A673 (cell line): ENCODE measurements around the gene RASD2.

Experiments used
- CTCF ChIP-seq: fragments of 300-800, 200-600 bp; sonication (generic); conservative IDR thresholded peaks from 2 replicates; pipeline ENCODE4 v1.5.1; 2017; ENCODE audit warnings: low read depth, mild to moderate bottlenecking, antibody characterized with exemption, low read length, moderate library complexity, mixed read lengths
- EZH2 ChIP-seq: fragments of 200-600 bp; sonication (generic); IDR thresholded peaks from 2 replicates; pipeline ENCODE4 v1.6.1; 2017; ENCODE audit warnings: borderline replicate concordance, low read depth, mild to moderate bottlenecking, mixed read lengths, antibody characterized with exemption, low read length; ENCODE audit not compliant: poor library complexity, severe bottlenecking

GRCh38 chr22:35544827-35545226 lies 4.2 kb downstream of the RASD2 start:
- TF ChIP-seq CTCF (no peak), EZH2 (no peak)
